ENCODE measurements around the gene SNCB.

GRCh38 chr5:176671399-176671798, 41.1 kb upstream of the SNCB start:
- no peak for TF ChIP-seq POLR2AphosphoS5 (IDR thresholded peaks at IDR 0.05; ENCODE audit: low read depth)
- TF ChIP-seq GABPA (IDR thresholded peaks at IDR 0.05; ENCODE audit: low read depth), result no peak
- TF ChIP-seq SPI1 (IDR thresholded peaks at IDR 0.05; ENCODE audit: borderline replicate concordance, low read depth), result no peak
